NCI-H2107 treated with DMSO at 0.1 percent for 48 hours (cell line): ENCODE data around the gene ENO3.
"Not testable (repeated sequence)": the region's sequence is repeated elsewhere in the genome, so short reads cannot be mapped to it uniquely, and the experiment has no call there.

Experiments used
- DNase-seq: peaks from one replicate; lab custom pipeline; 2025; ENCODE audit not compliant: unreplicated experiment; lab: John Stamatoyannopoulos, UW

Gene ENO3

DNA sequence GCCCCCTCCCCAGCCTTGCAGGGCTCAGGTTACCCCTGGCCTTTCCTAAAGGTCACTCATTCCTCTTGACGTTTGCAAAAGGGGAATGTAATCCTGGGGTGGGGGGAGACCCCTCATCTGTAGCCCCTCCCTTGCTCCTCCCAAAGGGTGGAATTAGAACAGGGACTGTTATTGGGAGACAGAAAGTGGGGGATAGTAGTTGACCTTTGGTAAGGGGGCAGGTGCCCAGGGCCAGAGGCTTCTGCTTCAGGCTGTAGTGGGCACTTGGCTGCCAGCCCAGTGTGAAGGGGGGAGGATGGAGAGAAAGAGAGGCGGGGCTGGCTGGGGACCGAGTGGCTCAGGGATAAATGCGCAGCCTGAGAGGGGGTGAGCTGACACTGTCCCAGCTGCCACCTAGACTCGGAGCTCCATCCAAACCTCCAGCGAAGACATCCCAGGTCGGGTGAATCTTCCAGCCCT is at the start of gene ENO3:
Gene ENO3, plus strand, starts transcription at position 374 of the 459 bp plus-strand sequence. CDS start 711 bp downstream, outside the sequence.
- no peak for DNase-seq

DNA sequence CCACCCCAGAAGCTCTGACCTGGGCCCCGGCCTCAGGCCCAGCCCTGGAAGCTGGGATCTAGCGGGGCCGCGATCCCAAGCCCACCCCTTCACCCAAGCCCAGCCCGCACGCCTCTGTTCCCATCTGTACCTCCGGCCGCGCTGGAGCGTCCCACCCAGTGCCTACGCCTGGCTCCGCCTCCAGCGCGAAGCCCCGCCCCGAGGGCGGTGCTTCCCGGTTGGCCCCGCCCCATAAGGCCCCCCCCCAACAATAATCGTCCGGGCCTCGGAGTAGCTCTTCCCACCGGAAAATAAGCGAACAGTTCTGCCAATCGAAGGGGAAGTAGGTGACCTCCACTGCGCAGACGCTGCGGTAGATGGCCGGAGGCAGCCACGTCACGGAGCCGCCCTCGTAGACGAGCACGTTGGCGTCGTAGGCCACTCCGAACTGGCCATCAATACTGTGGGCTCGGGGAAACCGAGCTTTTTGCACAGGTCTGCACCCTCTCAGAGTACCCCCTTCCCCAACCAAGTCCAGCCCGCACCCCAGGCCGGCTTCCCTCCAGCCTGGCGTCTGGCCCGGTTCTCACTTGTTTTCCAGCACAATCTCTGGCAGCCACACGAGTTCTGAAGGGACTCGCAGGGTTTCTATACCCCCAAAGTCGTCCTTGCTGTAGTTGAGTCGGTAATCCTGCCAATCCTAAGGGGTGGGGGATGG is 49.1 kb upstream of the ENO3 start:
- no peak for DNase-seq

DNA sequence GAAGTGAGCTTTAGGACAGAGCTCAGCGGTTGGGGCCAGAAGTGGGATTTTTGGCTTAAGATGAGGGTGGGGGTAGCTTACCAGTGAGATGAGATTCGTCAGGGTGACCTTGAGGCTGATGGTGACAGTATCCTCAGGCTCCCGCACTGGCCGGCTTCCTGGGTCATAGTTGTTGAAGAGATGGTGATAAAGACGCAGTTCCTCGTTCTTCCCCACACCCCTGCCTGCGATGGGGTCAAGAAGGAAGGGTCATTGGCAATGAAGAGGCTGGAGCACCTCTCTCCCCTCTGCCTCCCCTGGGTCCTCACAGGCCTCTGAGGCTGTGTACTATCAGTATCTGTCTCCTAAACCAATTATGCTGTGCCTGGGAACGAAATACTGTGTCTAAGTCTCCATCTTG is 48.4 kb upstream of the ENO3 start:
- DNase-seq = no peak

DNA sequence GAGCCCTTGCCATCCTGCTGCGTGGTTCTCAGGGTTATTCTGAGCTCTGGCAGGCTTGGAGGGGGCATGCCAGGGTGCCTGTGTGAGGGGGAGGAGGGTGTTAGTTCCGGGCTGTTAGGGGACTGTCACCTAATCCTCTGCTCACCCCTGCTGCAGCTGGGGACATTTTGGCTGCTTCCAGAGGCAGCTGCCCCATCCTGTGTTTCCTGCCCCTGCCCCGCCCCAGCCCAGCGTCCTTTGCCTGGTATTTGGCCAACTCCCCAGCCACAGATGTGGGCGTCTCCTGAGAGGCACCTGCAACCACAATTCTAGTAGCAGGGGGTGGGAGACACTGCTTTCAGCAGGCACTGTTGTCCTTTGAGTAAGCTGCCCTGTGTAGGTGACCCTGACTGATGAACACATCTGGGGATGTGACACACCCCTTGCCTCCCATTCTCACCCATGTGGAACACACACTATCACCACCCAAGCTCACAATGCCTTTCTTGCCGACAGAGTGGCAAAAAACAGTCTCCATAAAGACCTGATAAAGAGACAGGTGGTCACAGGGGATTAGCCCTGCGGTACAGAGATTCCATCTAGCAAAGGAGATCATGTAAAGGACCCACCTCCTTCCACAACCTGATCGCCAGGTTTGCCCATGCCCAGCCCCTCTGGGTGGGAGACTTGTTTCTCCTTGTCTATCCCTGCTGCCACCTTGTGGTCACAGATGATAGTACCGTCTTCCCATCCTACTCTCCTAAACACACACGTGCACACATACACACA is 47.7 kb upstream of the ENO3 start, which contains the start of gene CHRNE:
Gene CHRNE, minus strand, starts transcription at position 48 of the 768 bp plus-strand sequence. Its CDS starts 35 bp downstream, at position 13.
- peak; percentile 32 for DNase-seq

DNA sequence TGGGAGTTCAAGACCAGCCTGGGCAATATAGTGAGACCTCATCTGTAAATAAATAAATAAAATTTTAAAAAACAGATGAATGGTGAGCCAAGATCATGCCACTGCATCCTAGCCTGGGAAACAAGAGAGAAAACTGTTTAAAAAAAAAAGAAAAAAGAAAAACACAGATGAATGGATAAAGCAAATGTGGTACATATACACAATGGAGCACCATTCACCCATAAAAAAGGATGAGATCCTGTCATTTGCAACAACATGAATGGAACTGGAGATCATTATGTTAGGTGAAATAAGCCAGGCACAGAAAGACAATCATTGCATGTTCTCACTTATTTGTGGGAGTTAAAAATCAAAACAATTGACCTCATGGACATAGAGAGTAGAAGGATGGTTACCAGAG is 44.3 kb upstream of the ENO3 start:
- not testable (repeated sequence) for DNase-seq

DNA sequence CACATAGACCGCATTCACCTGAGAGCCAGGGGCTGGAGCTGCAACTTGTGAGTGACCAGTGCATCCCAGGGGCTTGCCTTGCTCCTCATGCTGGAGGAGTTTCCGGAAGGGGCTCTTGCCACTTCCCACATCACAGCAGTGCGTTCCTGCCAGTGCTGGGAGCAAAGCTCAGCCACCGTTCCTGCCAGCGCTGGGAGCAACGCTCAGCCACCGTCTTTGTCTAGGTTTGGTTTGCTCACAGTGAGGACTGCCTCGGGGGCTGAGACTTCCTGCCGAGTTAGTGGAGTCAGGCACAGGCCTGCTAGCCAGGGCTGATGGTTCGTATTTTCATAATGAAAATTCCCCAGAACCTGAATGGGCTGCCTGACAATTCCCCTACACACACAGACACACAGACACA is 42.6 kb upstream of the ENO3 start:
- DNase-seq = no peak

DNA sequence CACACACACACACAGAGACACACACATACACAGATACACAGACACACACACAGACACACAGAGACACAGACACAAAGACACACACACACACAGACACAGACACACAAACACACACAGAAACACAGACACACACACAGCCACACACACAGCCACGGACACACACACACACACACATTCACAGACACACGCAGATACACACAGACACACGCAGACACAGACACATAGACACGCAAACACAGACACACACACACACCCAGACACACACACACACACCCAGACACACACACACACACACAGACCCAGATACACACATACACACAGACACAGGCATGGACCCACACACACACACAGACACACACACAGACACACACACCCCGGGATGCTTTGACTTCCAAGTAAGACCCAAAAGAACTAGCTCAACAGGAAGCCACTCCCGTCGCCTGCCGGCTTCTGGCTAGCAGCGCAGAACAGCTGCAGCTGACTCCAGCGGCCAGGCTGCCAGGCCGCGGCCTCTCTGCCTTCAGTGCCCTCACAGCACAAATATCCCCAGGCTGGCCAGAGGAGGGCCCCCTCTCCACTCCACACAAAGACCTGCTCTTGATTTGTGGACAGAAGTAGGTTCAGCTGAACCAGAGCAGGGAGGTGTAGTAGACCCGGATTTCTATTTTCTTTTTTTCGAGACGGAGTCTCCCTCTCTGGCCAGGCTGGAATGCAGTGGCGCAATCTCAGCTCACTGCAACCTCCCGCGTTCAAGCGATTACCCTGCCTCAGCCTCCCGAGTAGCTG is 42.0 kb upstream of the ENO3 start:
- peak; percentile 69 for DNase-seq

DNA sequence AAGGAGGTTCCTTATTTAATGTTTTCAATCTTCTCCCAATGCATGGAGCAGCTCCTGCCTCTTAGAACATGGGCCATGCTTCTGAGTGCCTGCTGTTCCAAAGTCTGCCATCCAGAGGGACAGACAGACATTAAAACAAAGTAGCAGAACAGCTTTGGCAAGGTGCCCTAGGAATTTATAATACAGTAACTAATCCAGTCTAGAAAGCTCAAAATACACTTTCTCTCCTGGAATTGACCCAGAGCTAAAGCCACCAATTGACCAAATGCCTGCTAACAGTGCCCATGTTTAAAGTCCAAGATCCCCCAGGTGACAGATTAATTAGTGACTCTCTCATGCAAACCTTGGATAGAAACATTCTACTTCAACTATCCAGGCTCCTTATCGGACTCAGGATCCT is 36.9 kb upstream of the ENO3 start:
- DNase-seq = no peak

DNA sequence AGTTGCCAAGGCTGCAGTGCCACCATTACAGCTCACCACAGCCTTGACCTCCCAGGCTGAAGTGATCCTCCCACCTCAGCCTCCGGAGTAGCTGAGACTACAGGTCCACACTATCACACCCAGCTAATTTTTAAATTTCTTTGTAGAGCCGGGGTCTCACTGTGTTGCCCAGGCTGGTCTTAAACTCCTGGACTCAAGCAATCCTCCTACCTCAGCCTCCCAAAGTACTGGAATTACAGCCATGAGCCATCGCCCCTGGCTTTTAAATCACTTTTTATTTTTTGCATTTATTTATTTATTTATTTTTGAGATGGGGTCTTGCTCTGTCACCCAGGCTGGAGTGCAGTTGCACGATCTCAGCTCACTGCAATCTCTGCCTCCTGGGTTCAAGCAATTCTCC is 36.4 kb upstream of the ENO3 start:
- DNase-seq = not testable (repeated sequence)

DNA sequence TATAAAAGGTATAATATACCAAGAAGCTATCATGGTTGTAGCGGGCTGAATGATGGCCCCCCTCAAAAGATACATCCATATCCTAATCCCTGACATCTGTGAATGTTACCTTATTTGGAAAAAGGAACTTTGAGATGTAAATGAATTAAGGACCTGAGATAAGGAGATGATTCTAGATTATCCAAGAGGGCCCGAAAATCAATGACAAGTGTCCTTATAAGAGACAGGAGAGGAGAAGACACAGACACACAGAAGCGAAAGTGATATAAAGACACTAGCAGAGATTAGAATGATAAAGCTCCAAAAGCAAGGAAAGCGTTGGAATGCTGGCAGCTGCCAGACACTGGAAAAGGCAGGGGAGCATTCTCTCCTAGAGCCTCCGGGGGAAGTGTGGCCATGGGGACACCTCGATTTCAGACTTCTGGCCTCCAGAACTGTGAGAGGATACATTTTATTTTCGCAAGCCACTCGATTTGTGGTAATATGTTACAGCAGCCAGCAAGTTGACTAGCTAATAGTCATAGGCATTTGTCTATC is 31.3 kb upstream of the ENO3 start:
- DNase-seq = no peak

DNA sequence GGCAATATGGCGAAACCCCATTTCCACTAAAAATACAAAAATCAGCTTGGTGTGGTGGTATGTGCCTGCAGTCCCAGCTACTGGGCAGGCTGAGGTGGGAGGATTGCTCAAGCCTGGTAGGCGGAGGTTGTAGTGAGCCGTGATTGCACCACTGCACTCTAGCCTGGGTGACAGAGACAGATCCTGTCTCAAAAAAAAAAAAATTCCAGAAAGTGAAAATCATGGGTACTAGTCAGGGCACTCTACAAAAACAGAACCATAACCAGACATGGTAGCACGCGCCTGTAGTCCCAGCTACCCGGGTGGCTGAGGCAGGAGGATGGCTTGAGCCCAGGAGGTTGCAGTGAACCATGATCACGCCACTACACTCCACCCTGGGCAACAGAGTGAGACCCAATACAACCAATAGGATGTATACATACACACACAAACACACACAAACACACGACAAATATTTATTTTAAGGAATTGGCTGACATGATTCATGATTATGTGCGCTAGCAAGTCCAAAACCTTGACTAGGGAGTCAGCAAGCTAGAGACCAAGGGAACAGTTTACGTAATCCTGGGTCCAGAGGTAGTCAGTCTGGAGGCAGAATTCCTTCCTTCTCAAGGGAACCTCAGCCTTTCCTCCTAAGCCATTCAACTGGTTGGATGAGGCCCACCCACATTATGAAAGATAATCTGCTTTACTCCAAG is 30.4 kb upstream of the ENO3 start:
- no peak for DNase-seq

DNA sequence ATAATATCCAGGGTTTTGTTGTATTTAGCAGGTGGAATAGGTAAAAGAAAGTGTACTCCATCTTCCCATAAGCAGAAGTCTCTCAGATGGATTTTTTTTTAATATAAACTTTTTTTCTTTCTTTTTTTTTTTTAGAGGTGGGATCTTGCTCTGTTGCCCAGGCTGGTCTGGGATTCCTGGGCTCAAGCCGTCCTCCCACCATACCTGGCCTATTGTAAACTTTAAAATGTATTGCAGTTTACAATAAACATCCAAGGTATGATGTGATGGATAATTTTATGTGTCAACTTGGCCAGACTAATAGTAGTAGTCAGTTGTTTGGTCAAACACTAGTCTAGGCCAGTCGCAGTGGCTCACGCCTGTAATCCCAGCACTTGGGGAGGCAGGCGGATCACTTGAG is 29.6 kb upstream of the ENO3 start:
- no peak for DNase-seq

DNA sequence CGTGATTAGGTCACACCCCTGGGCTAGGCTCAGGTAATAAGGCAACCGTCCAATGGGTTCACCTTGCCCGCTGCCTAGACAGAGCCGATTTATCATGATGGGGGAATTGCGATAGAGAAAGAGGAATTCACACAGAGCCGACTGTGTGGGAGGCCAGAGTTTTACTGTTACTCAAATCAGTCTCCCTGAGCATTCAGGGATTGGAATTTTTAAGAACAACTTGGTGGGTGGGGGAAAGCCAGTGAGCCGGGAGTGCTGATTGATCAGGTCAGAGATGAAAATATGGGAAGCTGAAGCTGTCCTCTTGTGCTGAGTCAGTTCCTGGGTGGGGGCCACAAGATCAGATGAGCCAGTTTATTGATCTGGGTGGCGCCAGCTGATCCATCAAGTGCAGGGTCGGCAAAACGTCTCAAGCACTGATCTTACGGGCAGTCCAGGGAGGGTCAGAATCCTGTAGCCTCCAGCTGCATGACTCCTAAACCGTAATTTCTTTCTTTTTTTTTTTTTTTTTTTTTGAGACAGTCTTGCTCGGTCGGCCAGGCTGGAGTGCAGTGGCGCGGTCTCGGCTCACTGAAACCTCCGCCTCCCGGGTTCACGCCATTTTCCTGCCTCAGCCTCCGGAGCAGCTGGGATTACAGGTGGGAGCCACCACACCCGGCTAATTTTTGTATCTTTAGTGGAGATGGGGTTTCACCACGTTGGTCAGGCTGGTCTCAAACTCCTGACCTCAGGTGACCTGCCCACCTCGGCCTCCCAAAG is 24.2 kb upstream of the ENO3 start:
- DNase-seq = not testable (repeated sequence)

DNA sequence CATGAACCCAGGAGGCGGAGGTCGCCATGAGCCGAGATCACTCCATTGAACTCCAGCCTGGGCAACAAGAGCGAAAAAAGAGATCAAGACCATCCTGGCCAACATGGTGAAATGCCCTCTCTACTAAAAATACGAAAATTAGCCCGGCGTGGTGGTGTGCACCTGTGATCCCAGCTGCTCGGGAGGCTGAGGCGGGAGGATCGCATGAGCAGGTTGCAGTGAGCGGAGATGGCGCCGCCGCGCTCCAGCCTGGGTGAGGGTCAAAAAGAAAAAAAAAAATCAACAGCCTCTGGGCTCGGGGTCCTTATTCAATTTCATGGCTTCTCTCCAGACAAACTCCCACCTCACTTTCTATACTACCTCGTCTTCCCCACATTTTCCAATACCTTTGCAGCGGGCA is 22.0 kb upstream of the ENO3 start:
- no peak for DNase-seq

DNA sequence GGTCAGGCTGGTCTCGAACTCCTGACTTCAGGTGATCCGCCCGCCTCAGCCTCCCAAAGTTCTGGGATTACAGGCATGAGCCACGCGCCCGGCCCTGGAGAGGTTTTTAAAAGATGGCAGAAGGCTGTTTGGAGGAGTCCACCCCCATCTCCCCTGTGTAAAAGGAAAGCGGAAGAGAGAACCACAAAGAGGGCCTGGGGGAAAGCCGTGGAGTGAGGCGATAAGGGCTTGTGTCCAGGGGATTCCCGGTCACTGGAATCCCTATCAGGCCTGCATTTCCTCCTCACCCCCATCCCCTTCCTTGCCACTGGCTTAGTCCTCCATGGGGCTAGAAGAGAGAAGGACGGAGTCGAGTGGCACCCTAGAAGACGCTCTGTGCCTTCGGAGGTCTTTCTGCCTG is 19.0 kb upstream of the ENO3 start, which contains the start of gene GP1BA:
Gene GP1BA, plus strand, starts transcription at position 315 of the 400 bp plus-strand sequence. CDS start 328 bp downstream, outside the sequence.
- DNase-seq = no peak

DNA sequence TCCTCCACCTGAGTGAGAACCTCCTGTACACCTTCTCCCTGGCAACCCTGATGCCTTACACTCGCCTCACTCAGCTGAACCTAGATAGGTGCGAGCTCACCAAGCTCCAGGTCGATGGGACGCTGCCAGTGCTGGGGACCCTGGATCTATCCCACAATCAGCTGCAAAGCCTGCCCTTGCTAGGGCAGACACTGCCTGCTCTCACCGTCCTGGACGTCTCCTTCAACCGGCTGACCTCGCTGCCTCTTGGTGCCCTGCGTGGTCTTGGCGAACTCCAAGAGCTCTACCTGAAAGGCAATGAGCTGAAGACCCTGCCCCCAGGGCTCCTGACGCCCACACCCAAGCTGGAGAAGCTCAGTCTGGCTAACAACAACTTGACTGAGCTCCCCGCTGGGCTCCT is 18.2 kb upstream of the ENO3 start:
- DNase-seq = no peak

DNA sequence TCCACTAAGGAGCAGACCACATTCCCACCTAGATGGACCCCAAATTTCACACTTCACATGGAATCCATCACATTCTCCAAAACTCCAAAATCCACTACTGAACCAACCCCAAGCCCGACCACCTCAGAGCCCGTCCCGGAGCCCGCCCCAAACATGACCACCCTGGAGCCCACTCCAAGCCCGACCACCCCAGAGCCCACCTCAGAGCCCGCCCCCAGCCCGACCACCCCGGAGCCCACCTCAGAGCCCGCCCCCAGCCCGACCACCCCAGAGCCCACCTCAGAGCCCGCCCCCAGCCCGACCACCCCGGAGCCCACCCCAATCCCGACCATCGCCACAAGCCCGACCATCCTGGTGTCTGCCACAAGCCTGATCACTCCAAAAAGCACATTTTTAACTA is 17.3 kb upstream of the ENO3 start:
- no peak for DNase-seq

DNA sequence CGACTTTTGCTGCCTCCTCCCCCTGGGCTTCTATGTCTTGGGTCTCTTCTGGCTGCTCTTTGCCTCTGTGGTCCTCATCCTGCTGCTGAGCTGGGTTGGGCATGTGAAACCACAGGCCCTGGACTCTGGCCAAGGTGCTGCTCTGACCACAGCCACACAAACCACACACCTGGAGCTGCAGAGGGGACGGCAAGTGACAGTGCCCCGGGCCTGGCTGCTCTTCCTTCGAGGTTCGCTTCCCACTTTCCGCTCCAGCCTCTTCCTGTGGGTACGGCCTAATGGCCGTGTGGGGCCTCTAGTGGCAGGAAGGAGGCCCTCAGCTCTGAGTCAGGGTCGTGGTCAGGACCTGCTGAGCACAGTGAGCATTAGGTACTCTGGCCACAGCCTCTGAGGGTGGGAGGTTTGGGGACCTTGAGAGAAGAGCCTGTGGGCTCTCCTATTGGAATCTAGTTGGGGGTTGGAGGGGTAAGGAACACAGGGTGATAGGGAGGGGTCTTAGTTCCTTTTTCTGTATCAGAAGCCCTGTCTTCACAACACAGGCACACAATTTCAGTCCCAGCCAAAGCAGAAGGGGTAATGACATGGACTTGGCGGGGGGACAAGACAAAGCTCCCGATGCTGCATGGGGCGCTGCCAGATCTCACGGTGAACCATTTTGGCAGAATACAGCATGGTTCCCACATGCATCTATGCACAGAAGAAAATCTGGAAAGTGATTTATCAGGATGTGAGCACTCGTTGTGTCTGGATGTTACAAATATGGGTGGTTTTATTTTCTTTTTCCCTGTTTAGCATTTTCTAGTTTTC is 16.5 kb upstream of the ENO3 start:
- DNase-seq = no peak

DNA sequence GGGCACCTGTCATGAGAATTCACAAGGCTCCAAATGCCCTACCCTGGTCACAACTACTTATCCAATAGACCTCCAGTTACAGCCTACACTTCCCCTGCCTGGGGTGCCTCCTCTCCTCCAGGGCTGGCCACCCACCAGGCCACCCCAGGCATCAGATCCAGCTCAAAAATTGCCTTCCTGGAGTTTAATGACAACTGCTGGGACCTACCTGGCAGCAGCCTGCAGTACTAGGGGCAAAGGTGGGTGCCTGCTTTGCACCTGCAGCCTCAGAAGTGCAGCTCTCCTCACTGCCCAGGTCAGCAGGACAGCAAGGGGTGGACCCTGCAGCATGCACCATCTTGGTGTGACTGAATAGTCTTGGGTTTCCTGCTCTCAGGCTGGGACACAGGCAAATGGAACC is 15.3 kb upstream of the ENO3 start:
- no peak for DNase-seq
